GM20000 (cell line): ENCODE data around the gene C2orf42.
"Not testable (repeated sequence)": the region's sequence is repeated elsewhere in the genome, so short reads cannot be mapped to it uniquely, and the experiment has no call there.

ENCODE experiments used
- DNase-seq: peaks from one replicate; pipeline ENCODE4 v3.0.0; 2012; ENCODE audit warnings: low spot score
- TF ChIP-seq, protein P1 (sequence below): IDR thresholded peaks from 2 replicates; pipeline ENCODE4 v1.5.1; 2012; ENCODE audit warnings: mild to moderate bottlenecking, control low read depth; ENCODE audit errors: extremely low read depth, missing control alignments

The C2orf42 gene

DNA sequence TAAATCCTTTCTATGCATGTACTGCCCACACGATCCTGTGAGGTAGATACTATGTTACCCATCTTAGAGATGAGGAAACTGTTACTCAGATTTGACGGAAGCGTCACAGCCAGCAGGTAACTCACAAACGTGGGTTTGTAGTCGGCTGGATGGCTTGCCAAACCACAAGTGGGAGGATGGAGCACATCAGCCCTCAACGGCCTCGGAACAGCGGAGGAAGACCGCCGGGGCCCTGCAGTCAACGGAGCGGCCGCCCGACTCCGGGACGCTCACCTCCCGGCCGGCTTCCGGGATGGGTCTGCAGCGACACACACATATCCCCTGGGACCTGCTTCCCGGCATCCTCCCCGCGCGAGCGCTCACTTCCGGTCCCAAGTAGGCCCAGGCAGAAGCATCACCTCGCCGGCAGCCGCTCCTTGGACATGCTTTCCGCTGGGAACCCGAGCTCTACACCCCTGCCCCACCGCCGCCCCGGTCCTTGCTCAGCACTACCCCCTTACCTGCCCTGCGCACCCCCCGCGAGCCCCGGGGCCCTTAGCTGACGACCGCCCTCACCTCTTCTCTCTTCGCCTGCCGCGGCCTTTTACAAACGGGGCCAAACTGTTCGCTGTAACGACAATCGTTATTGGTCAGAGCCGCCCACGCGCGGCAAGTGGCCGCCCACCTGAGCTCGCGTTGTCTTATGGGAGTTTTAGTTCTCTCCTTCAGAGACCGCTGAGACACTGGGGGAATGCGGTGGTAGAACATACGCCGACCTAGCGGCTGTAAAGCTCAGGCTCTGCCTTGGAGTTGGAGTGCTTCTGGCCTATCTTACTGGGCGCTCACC lies at the start of gene C2orf42:
C2orf42 (minus strand) TSS at position 602 of the 826 bp plus-strand sequence. CDS start 9,034 bp downstream, outside the sequence.
- peak; percentile 94 for DNase-seq
- TF ChIP-seq, protein P1, sequence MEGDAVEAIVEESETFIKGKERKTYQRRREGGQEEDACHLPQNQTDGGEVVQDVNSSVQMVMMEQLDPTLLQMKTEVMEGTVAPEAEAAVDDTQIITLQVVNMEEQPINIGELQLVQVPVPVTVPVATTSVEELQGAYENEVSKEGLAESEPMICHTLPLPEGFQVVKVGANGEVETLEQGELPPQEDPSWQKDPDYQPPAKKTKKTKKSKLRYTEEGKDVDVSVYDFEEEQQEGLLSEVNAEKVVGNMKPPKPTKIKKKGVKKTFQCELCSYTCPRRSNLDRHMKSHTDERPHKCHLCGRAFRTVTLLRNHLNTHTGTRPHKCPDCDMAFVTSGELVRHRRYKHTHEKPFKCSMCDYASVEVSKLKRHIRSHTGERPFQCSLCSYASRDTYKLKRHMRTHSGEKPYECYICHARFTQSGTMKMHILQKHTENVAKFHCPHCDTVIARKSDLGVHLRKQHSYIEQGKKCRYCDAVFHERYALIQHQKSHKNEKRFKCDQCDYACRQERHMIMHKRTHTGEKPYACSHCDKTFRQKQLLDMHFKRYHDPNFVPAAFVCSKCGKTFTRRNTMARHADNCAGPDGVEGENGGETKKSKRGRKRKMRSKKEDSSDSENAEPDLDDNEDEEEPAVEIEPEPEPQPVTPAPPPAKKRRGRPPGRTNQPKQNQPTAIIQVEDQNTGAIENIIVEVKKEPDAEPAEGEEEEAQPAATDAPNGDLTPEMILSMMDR: peak; percentile 8

DNA sequence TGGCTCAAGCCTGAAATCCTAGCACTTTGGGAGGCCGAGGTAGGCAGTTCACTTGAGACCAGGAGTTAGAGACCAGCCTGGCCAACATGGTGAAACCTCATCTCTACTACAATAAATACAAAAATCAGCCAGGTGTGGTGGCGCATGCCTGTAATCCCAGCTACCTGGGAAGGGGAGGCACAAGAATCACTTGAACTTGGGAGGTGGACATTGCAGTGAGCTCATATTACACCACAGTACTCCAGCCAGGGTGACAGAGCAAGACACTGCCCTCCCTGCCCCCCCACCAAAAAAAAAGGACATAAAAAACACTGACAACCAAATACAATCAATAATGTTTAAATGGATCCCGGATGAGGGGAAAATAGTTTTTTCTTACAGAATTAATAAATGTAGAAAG lies 49.8 kb upstream of the C2orf42 start:
- TF ChIP-seq, protein P1: no peak
- DNase-seq: no peak

DNA sequence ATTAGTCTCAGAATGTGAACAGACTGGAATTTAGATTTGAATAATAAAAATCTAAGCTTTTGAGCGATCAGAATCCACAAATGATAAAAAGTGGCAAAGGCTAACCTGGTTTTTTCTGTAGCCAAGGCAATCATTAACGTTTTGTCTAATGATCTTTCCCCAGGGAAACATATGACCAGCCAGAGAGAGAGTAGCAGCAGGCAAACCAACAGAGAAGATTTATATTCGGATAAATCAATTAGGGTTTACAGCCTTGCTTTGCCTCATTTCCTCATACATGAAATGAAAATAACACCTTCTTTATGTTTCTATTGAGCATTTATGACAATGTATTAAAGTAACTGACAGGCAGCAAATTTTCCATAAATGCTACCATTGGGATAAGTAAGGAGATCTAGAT lies 43.1 kb upstream of the C2orf42 start:
- TF ChIP-seq, protein P1: no peak
- DNase-seq: no peak

DNA sequence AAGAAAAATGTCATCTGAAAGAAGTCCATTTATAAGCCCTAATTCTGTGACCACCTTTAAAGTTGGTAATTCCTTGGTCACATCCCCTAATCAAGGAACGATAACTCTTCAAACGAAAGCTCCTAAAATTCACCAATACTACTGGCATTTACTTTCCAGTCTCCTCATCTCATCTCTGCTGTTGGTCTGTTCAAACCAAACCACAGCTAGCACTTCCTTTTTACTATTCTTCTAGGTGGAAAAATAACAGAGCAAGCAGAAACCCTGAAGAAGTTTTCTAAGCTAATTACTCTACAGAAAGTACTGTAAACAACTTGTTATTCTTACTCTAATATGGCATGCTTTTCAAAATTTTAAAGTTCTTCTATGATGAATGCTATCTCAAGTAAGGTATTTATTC lies 36.0 kb upstream of the C2orf42 start:
- DNase-seq: no peak

DNA sequence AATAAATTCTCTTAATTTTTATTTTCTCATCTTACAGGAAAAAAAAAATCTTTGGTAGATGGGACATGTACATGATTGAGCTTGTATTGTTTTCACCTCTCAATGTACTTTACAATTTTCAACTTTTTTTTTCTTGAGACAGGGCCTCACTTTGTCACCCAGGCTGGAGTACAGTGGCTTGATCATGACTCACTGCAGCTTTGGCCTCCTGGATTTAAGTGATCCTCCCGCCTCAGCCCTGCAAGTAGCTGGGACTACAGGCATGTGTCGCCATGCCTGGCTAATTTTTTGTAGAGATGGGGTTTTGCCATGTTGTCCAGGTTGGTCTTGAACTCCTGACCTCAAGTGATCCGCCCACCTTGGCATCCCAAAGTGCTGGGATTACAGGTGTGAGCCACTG lies 32.5 kb upstream of the C2orf42 start:
- not testable (repeated sequence) for DNase-seq

More for the DNA sequence above, 36.0 kb upstream of the C2orf42 start:
- TF ChIP-seq, protein P1: no peak

DNA sequence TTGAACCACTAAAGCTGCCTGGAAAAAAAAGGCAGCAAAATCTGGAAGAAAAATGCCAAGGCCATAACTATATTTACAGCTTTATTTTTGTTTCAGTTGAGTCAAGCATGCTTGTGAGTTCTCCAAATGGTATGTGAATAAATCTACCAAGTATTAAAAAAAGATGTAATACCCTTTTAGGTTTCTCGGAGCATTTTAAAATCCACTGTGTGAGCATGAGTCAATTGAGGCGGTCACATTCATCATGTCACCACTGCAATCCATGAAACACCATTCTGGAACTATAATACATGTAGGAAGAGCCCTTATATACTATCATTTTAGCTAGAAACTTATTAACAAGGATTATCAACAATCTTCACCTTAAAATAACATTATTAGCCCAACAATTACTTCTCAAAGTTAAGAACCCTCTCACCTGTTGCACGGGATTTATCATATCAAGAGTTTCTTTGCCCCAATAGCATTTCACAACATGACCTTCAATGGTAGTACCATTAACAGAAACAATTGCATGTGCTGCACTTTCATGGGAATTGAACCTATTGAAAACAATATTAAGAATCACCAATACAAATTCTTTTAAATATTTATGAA lies 24.2 kb upstream of the C2orf42 start:
- no peak for DNase-seq
- TF ChIP-seq, protein P1: no peak

DNA sequence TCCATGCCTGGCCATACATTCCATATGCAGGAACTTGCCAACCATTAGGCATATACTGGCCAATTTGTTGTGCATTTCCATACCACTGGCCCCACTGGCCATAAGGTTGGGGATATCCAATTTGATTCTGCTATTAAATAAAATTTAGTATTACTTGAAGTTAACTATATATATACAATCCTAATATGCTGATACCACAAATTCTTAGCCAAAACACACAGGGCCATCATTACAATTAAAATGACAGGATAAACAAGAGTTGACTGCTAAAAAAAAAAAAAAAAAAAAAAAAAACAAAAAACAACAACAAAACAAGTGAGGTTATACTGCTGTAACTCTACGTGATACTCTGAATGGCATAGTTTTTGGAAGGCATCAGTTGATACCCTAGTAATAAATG lies 23.5 kb upstream of the C2orf42 start:
- no peak for DNase-seq
- TF ChIP-seq, protein P1: no peak
